Memory B cell (primary cell): ENCODE data around the gene CLIC3.

Source experiments
- ATAC-seq: fragments of 150-1000 bp; cut with Tn5 transposase; 2 replicates; pipeline ENCODE4 v1.10.0; 2021; ENCODE audit warnings: low read depth, mild to moderate bottlenecking, moderate library complexity
- DNase-seq, 2 donors: peaks; one replicate each; pipeline ENCODE4 v3.0.0; 2022; ENCODE audit warnings: low spot score in 2 of 2
- H3K27ac Mint-ChIP-seq: one replicate; pipeline ENCODE4 v1.8.0; 2022; ENCODE audit warnings: mild to moderate bottlenecking, moderate library complexity, mixed read lengths
- H3K27me3 Mint-ChIP-seq: one replicate; pipeline ENCODE4 v1.8.0; 2022; ENCODE audit warnings: mixed read lengths
- H3K36me3 Mint-ChIP-seq: one replicate; pipeline ENCODE4 v1.8.0; 2022; ENCODE audit warnings: mild to moderate bottlenecking, mixed read lengths
- H3K4me1 Mint-ChIP-seq: one replicate; pipeline ENCODE4 v1.8.0; 2022; ENCODE audit warnings: mixed read lengths
- H3K4me3 Mint-ChIP-seq: one replicate; pipeline ENCODE4 v1.8.0; 2022; ENCODE audit warnings: mild to moderate bottlenecking, moderate library complexity, mixed read lengths
- H3K9me3 Mint-ChIP-seq: one replicate; pipeline ENCODE4 v1.8.0; 2022; ENCODE audit warnings: mixed read lengths

Gene CLIC3

GRCh38 chr9:137016436-137016835 lies 20.1 kb upstream of the CLIC3 start:
- H3K27ac Mint-ChIP-seq: no peak overlapping the region
- H3K4me1 Mint-ChIP-seq: no peaks in the 10 kb centered on the region
- H3K36me3 Mint-ChIP-seq: peaks cover 8% of the 10 kb centered on the region
- ATAC-seq: no peak
- no peak for DNase-seq
- H3K4me3 Mint-ChIP-seq: no peak overlapping the region
- no peaks in the 10 kb centered on the region for H3K27me3 Mint-ChIP-seq
- no peaks in the 10 kb centered on the region for H3K9me3 Mint-ChIP-seq

- Mint-ChIP-seq H3K9me3 (no peaks in the 10 kb centered on the region), H3K27ac (no peak overlapping the region), H3K27me3 (no peaks in the 10 kb centered on the region), H3K4me1 (no peaks in the 10 kb centered on the region), H3K4me3 (no peak overlapping the region), H3K36me3 (peaks cover 10% of the 10 kb centered on the region)
- DNase-seq: no peak
- no peak for ATAC-seq
Observed at GRCh38 chr9:137015976-137016375, 19.6 kb upstream of the CLIC3 start.

- no peak overlapping the region for H3K4me3 Mint-ChIP-seq
- no peak for DNase-seq
- peaks cover 10% of the 10 kb centered on the region for H3K36me3 Mint-ChIP-seq
- H3K27me3 Mint-ChIP-seq: no peaks in the 10 kb centered on the region
- no peak for ATAC-seq
- H3K9me3 Mint-ChIP-seq: no peaks in the 10 kb centered on the region
- H3K4me1 Mint-ChIP-seq: no peaks in the 10 kb centered on the region
- H3K27ac Mint-ChIP-seq: no peak overlapping the region
Observed at GRCh38 chr9:137015540-137015930, 19.2 kb upstream of the CLIC3 start.

- Mint-ChIP-seq H3K4me1 (no peaks in the 10 kb centered on the region), H3K4me3 (no peak overlapping the region), H3K27me3 (no peaks in the 10 kb centered on the region), H3K9me3 (no peaks in the 10 kb centered on the region), H3K36me3 (peaks cover 10% of the 10 kb centered on the region), H3K27ac (no peak overlapping the region)
- no peak for DNase-seq
- no peak for ATAC-seq
Observed at GRCh38 chr9:137014776-137015539, 18.6 kb upstream of the CLIC3 start.

DNA sequence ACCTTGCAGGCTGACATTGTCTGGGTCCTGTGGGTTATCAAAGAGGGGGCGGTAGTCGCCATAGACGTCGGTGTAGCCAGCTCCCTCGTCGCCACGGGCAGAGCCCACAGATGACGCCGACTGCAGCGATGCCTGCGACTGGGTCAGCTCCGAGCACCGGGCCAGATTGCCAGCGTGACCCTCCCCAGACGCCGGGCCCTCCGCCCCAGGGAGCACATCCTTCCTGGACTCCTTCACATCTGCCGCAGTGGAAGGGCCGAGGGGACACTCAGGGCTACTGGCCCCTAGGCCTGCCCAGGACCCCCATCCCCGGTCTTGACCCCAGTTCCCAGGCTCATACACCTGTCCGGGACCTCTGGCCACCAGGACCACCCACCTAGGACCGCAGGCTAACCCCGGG lies 17.8 kb upstream of the CLIC3 start:
- ATAC-seq (no peak), DNase-seq (no peak)
- no peaks in the 10 kb centered on the region for H3K9me3 Mint-ChIP-seq
- peaks cover 10% of the 10 kb centered on the region for H3K36me3 Mint-ChIP-seq
- no peaks in the 10 kb centered on the region for H3K27me3 Mint-ChIP-seq
- H3K27ac Mint-ChIP-seq: no peak overlapping the region
- H3K4me1 Mint-ChIP-seq: no peaks in the 10 kb centered on the region
- no peak overlapping the region for H3K4me3 Mint-ChIP-seq

DNA sequence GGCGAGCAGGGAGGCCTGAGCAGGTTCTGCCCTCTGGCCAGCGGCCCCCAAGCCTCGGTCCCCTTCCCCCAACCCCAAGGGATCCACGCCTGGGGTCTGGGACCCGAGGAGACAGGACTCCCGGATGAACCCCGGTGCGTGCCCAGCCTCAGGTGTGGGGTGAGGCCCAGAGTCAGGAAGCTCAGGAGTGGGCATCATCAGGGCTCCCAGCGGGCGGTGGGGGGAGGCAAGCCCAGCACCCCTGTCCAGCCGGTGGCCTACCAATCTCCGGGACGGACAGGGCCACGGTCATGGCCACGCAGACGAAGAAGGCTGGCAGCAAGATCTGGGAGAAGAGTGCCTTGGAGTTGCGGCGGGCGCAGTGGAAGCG lies 17.2 kb upstream of the CLIC3 start:
- no peaks in the 10 kb centered on the region for H3K9me3 Mint-ChIP-seq
- ATAC-seq (no peak), DNase-seq (no peak)
- H3K4me1 Mint-ChIP-seq: no peaks in the 10 kb centered on the region
- no peak overlapping the region for H3K4me3 Mint-ChIP-seq
- H3K27ac Mint-ChIP-seq: no peak overlapping the region
- peaks cover 9% of the 10 kb centered on the region for H3K36me3 Mint-ChIP-seq
- no peaks in the 10 kb centered on the region for H3K27me3 Mint-ChIP-seq

- Mint-ChIP-seq H3K27me3 (no peaks in the 10 kb centered on the region), H3K4me1 (no peaks in the 10 kb centered on the region), H3K4me3 (no peak overlapping the region), H3K27ac (no peak overlapping the region), H3K9me3 (no peaks in the 10 kb centered on the region), H3K36me3 (peaks cover 7% of the 10 kb centered on the region)
- DNase-seq: no peak
- ATAC-seq: no peak
Observed at GRCh38 chr9:137012694-137013570, 16.6 kb upstream of the CLIC3 start.

GRCh38 chr9:137011907-137012675 lies 15.7 kb upstream of the CLIC3 start:
- Mint-ChIP-seq H3K4me3 (no peak overlapping the region), H3K9me3 (no peaks in the 10 kb centered on the region), H3K27me3 (no peaks in the 10 kb centered on the region), H3K36me3 (peaks cover 6% of the 10 kb centered on the region), H3K4me1 (no peaks in the 10 kb centered on the region), H3K27ac (no peak overlapping the region)
- DNase-seq: no peak
- ATAC-seq: no peak

GRCh38 chr9:137011156-137011555 lies 14.8 kb upstream of the CLIC3 start:
- H3K36me3 Mint-ChIP-seq: peaks cover 6% of the 10 kb centered on the region
- no peak overlapping the region for H3K4me3 Mint-ChIP-seq
- H3K27me3 Mint-ChIP-seq: peaks cover 2% of the 10 kb centered on the region
- ATAC-seq: no peak
- H3K9me3 Mint-ChIP-seq: no peaks in the 10 kb centered on the region
- no peaks in the 10 kb centered on the region for H3K4me1 Mint-ChIP-seq
- no peak overlapping the region for H3K27ac Mint-ChIP-seq
- DNase-seq: no peak

DNA sequence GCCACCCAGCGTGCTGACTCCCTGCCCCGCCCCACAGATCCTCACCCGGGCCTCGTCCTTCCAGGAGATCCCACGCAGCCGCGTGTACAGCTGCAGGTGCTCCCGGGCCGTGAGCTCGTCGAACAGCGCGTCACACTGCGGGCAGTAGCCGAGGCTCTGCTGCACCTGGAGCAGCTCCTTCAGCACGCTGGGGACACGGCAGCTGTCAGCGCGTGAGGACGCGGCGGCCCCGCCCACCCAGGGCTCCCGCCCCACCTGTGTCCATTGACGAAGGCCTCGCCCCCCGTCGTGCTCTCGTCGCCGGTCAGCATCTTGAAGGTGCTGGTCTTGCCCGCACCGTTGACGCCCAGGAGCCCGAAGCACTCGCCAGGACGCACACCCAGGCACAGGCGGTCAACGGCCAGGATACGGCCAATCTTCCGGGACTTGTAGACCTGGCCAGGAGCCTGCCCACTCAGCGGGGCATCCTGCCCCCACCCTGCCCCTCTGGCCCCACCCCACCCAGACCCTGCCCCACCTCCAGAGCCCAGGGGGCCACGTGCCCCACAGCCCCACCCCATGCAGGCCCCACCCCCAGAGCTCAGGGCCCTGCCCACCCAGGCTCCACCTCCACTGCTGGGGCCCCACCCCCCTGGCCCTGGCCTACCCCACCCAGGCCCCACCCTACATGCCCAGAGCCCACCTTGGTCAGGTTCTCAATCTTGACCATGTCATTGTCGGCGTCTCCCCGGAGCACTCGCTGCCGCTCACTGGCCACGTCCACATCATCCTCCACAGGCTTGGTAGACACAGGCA lies 13.8 kb upstream of the CLIC3 start:
- peaks cover 2% of the 10 kb centered on the region for H3K27me3 Mint-ChIP-seq
- peaks cover 6% of the 10 kb centered on the region for H3K36me3 Mint-ChIP-seq
- no peaks in the 10 kb centered on the region for H3K9me3 Mint-ChIP-seq
- no peak overlapping the region for H3K4me3 Mint-ChIP-seq
- no peaks in the 10 kb centered on the region for H3K4me1 Mint-ChIP-seq
- no peak overlapping the region for H3K27ac Mint-ChIP-seq
- ATAC-seq (no peak), DNase-seq (no peak)

GRCh38 chr9:137009217-137009616 lies 12.8 kb upstream of the CLIC3 start:
- H3K36me3 Mint-ChIP-seq: peaks cover 6% of the 10 kb centered on the region
- H3K27me3 Mint-ChIP-seq: peaks cover 2% of the 10 kb centered on the region
- no peak overlapping the region for H3K27ac Mint-ChIP-seq
- peaks cover 3% of the 10 kb centered on the region for H3K9me3 Mint-ChIP-seq
- no peak overlapping the region for H3K4me3 Mint-ChIP-seq
- no peaks in the 10 kb centered on the region for H3K4me1 Mint-ChIP-seq
- ATAC-seq (no peak), DNase-seq (no peak)

DNA sequence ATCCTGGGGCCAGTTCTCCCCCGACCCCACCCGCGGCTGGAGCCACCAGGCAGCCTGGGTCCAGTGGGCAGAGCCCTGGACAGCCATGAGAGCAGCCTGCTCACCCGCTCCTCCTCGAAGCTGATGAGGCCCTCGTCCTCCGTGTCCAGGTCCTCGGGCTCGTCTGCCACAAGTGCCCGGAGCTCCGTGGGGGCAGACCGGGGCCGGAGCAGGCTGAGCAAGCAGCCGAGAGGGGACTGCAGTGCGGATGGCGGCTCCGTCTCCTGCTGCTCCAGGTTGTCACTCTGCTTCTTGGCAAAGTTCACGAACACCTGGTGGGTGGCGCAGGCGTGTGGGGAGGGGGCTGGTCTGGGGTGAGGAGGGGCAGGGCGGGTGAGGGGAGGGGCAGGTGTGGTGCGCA lies 11.9 kb upstream of the CLIC3 start:
- DNase-seq (no peak), ATAC-seq (no peak)
- Mint-ChIP-seq H3K4me3 (no peak overlapping the region), H3K4me1 (no peaks in the 10 kb centered on the region), H3K27ac (no peak overlapping the region), H3K36me3 (peaks cover 6% of the 10 kb centered on the region), H3K9me3 (peaks cover 3% of the 10 kb centered on the region), H3K27me3 (peaks cover 2% of the 10 kb centered on the region)

DNA sequence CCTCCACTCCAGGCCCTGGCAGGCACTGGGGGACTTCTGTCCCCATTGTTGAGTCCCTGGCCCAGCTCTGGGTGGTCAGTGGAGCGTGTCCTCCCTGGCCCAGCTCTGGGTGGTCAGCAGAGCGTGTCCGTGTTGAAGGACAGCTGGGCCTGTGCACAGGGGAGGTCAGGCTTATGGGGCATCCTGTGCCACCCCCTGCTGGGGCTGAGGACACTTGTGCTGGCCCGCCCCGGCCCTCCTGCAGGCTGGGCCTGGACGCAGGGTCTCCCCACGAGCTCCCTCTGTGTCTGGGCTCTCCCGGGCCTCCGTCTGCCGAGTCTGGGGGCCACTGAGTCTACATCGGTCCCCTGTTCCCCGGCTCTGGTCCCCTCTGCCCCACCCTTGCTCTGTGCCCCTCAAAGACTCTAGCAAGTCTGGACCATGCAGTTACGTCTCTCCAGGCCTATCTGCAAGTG lies 11.5 kb upstream of the CLIC3 start:
- H3K36me3 Mint-ChIP-seq: peaks cover 6% of the 10 kb centered on the region
- ATAC-seq (no peak), DNase-seq (no peak)
- no peaks in the 10 kb centered on the region for H3K4me1 Mint-ChIP-seq
- no peak overlapping the region for H3K27ac Mint-ChIP-seq
- peaks cover 3% of the 10 kb centered on the region for H3K9me3 Mint-ChIP-seq
- H3K4me3 Mint-ChIP-seq: no peak overlapping the region
- peaks cover 2% of the 10 kb centered on the region for H3K27me3 Mint-ChIP-seq
